ENCODE measurements around the gene AREG. TPM values are rescaled to one million over a fixed set of nuclear protein-coding genes. Genes with fewer than 3 reads are reported as not detected.

Gene AREG
- total RNA-seq, 1 experiment from 2014 or later = 0.33 TPM

DNA sequence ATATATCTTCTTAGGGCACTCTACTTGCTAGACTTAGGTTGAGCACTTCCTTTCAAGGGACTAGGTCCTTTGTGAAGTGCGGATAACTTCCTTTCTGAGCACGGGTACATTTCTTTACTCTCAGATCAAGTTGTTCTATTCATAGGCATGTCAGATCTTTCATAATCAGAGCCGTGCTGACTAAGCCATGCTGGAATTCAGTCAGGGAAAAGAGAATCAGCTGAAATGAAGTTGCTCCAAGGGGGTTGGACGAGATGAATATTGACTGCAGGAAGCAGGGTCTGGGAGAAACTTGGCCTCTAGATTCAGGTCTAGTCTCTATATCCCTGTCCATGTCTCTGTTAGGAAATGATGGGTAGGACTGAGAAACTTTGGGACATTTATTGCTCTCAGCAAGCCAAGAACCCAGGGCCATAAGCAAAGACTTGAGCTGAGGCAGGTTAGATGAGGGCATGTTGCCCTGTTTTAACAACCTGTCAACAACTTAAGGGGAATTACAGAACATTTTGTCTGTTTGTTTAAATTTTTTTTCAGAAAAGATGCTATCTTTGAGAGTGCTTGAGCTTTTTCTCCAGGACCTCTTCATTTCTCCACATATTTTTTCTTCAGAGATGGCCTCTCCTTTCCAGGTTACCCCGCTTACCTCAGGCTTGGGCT lies 28.3 kb downstream of the AREG start:
- DNase-seq (ENCODE audit: low spot score) (no peak), ATAC-seq (no peak)
- POLR2A ChIA-PET = no interaction called here
- Mint-ChIP-seq H3K9me3 (no peaks in the 10 kb centered on the region), H3K27me3 (ENCODE audit: low read depth) (no peaks in the 10 kb centered on the region; the same call in none of the 2 replicates), H3K4me1 (peaks cover 7% of the 10 kb centered on the region), H3K4me3 (no peak overlapping the region), H3K27ac (no peak overlapping the region), H3K36me3 (no peaks in the 10 kb centered on the region)
- TF ChIP-seq AFF4 (CRISPR knock-in tag; IDR thresholded peaks at IDR 0.05; ENCODE audit: borderline replicate concordance) (no peak), TCF7 (CRISPR knock-in tag; IDR thresholded peaks at IDR 0.05; ENCODE audit: low read depth) (no peak), ZNF416 (CRISPR knock-in tag; IDR thresholded peaks at IDR 0.05) (no peak), JAZF1 (CRISPR knock-in tag; IDR thresholded peaks at IDR 0.05) (no peak), PREB (CRISPR knock-in tag; IDR thresholded peaks at IDR 0.05; ENCODE audit: borderline replicate concordance) (no peak), HMGXB4 (CRISPR knock-in tag; IDR thresholded peaks at IDR 0.05) (no peak), SMAD4 (CRISPR knock-in tag; IDR thresholded peaks at IDR 0.05) (no peak), ZNF425 (CRISPR knock-in tag; conservative IDR thresholded peaks at IDR 0.05) (no peak), ZBTB43 (CRISPR knock-in tag; IDR thresholded peaks at IDR 0.05) (no peak), NR2C2 (CRISPR knock-in tag; IDR thresholded peaks at IDR 0.05) (no peak), CBFB (CRISPR knock-in tag; IDR thresholded peaks at IDR 0.05; ENCODE audit: low read depth) (no peak), ZSCAN18 (CRISPR knock-in tag; IDR thresholded peaks at IDR 0.05) (no peak), FOXP1 (CRISPR knock-in tag; IDR thresholded peaks at IDR 0.05; ENCODE audit: borderline replicate concordance) (no peak), FOXK1 (CRISPR knock-in tag; IDR thresholded peaks at IDR 0.05) (no peak), MXD4 (CRISPR knock-in tag; IDR thresholded peaks at IDR 0.05; ENCODE audit: borderline replicate concordance) (no peak), GRHL2 (CRISPR knock-in tag; IDR thresholded peaks at IDR 0.05; ENCODE audit: insufficient replicate concordance, severe bottlenecking) (no peak), USF1 (CRISPR knock-in tag; IDR thresholded peaks at IDR 0.05) (no peak)
- TF ChIP-seq, protein P1, sequence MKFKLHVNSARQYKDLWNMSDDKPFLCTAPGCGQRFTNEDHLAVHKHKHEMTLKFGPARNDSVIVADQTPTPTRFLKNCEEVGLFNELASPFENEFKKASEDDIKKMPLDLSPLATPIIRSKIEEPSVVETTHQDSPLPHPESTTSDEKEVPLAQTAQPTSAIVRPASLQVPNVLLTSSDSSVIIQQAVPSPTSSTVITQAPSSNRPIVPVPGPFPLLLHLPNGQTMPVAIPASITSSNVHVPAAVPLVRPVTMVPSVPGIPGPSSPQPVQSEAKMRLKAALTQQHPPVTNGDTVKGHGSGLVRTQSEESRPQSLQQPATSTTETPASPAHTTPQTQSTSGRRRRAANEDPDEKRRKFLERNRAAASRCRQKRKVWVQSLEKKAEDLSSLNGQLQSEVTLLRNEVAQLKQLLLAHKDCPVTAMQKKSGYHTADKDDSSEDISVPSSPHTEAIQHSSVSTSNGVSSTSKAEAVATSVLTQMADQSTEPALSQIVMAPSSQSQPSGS (CRISPR knock-in tag; IDR thresholded peaks at IDR 0.05; ENCODE audit: borderline replicate concordance, low read depth) = no peak
- TF ChIP-seq, protein P2, sequence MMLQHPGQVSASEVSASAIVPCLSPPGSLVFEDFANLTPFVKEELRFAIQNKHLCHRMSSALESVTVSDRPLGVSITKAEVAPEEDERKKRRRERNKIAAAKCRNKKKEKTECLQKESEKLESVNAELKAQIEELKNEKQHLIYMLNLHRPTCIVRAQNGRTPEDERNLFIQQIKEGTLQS (CRISPR knock-in tag; conservative IDR thresholded peaks at IDR 0.05) = no peak
- CTCF ChIA-PET = no interaction called here

All from WTC11 (cell line).